Vagina (tissue), 2 donors: ENCODE data around the gene KDM5B.

Experiments
- CTCF ChIP-seq, 3 experiments: fragments of 450-650 bp in 2 of 3; fragments of 200-600 bp in 1 of 3; sonication (generic) in 1 of 3; IDR thresholded peaks; one replicate each; pipeline ENCODE4 v1.5.1; 2017 to 2019; ENCODE audit warnings: antibody characterized with exemption in 3 of 3, mild to moderate bottlenecking in 2 of 3, moderate library complexity in 2 of 3
- POLR2A ChIP-seq, 2 donors: fragments of 450-650 bp; IDR thresholded peaks; one replicate each; pipeline ENCODE4 v1.6.1; 2017; ENCODE audit warnings: antibody characterized with exemption in 2 of 2, mild to moderate bottlenecking in 2 of 2, moderate library complexity in 2 of 2
- POLR2AphosphoS5 ChIP-seq, 2 donors: sonication (generic); formaldehyde crosslinking; IDR thresholded peaks; one replicate each; pipeline ENCODE4 v1.9.0; 2017; ENCODE audit warnings: antibody characterized with exemption in 2 of 2, mild to moderate bottlenecking in 2 of 2, low read depth in 1 of 2; ENCODE audit not compliant: insufficient read depth in 1 of 2

- TF ChIP-seq CTCF (IDR thresholded peaks at IDR 0.05), result no peak
- TF ChIP-seq POLR2A (IDR thresholded peaks at IDR 0.05), result no peak
- TF ChIP-seq POLR2AphosphoS5 (IDR thresholded peaks at IDR 0.05; ENCODE audit: insufficient read depth in 1 of 2, low read depth in 1 of 2), result no peak
Observed at GRCh38 chr1:202796670-202797069, 11.6 kb downstream of the KDM5B start.
